ENCODE results near the gene REG3G.

The REG3G gene

GRCh38 chr2:78992807-78993517 lies 32.5 kb upstream of the REG3G start:
- no peak overlapping the region for H3K4me3 ChIP-seq (ENCODE audit: low read length)
- no peaks in the 10 kb centered on the region for H3K9me3 ChIP-seq (replicated peaks; ENCODE audit: low read length)
- no peaks in the 10 kb centered on the region for H3K27me3 ChIP-seq (ENCODE audit: control insufficient read depth, insufficient read depth, low read length)
- no peak overlapping the region for H3K4me2 ChIP-seq (ENCODE audit: low read length)
- no peak overlapping the region for H3K9ac ChIP-seq (ENCODE audit: low read depth, low read length)
- no peaks in the 10 kb centered on the region for H3K36me3 ChIP-seq (ENCODE audit: insufficient read depth, low read length)
- no peaks in the 10 kb centered on the region for H3K4me1 ChIP-seq (ENCODE audit: control insufficient read depth, insufficient read depth, low read length)

GRCh38 chr2:78993518-78994148 lies 31.9 kb upstream of the REG3G start:
- Histone ChIP-seq H3K4me1 (ENCODE audit: control insufficient read depth, insufficient read depth, low read length) (no peaks in the 10 kb centered on the region), H3K9ac (ENCODE audit: low read depth, low read length) (no peak overlapping the region), H3K9me3 (replicated peaks; ENCODE audit: low read length) (peaks cover 5% of the 10 kb centered on the region), H3K27me3 (ENCODE audit: control insufficient read depth, insufficient read depth, low read length) (no peaks in the 10 kb centered on the region), H3K4me3 (ENCODE audit: low read length) (no peak overlapping the region), H3K4me2 (ENCODE audit: low read length) (no peak overlapping the region), H3K36me3 (ENCODE audit: insufficient read depth, low read length) (no peaks in the 10 kb centered on the region)

GRCh38 chr2:78994789-78995188 lies 30.7 kb upstream of the REG3G start:
- Histone ChIP-seq H3K36me3 (ENCODE audit: insufficient read depth, low read length) (no peaks in the 10 kb centered on the region), H3K4me2 (ENCODE audit: low read length) (no peak overlapping the region), H3K4me1 (ENCODE audit: control insufficient read depth, insufficient read depth, low read length) (no peaks in the 10 kb centered on the region), H3K27me3 (ENCODE audit: control insufficient read depth, insufficient read depth, low read length) (no peaks in the 10 kb centered on the region), H3K4me3 (ENCODE audit: low read length) (no peak overlapping the region), H3K9ac (ENCODE audit: low read depth, low read length) (no peak overlapping the region), H3K9me3 (replicated peaks; ENCODE audit: low read length) (peaks cover 5% of the 10 kb centered on the region)

GRCh38 chr2:78999406-78999805 lies 26.1 kb upstream of the REG3G start:
- Histone ChIP-seq H3K4me3 (ENCODE audit: low read length) (no peak overlapping the region), H3K36me3 (ENCODE audit: insufficient read depth, low read length) (no peaks in the 10 kb centered on the region), H3K9ac (ENCODE audit: low read depth, low read length) (no peak overlapping the region), H3K4me2 (ENCODE audit: low read length) (no peak overlapping the region), H3K27me3 (ENCODE audit: control insufficient read depth, insufficient read depth, low read length) (no peaks in the 10 kb centered on the region), H3K4me1 (ENCODE audit: control insufficient read depth, insufficient read depth, low read length) (no peaks in the 10 kb centered on the region), H3K9me3 (replicated peaks; ENCODE audit: low read length) (peaks cover 5% of the 10 kb centered on the region)

- Histone ChIP-seq H3K9me3 (replicated peaks; ENCODE audit: low read length) (peaks cover 5% of the 10 kb centered on the region), H3K9ac (ENCODE audit: low read depth, low read length) (no peak overlapping the region), H3K27me3 (ENCODE audit: control insufficient read depth, insufficient read depth, low read length) (no peaks in the 10 kb centered on the region), H3K4me1 (ENCODE audit: control insufficient read depth, insufficient read depth, low read length) (no peaks in the 10 kb centered on the region), H3K4me3 (ENCODE audit: low read length) (no peak overlapping the region), H3K4me2 (ENCODE audit: low read length) (no peak overlapping the region), H3K36me3 (ENCODE audit: insufficient read depth, low read length) (no peaks in the 10 kb centered on the region)
Observed at GRCh38 chr2:79000008-79000576, 25.4 kb upstream of the REG3G start.

GRCh38 chr2:79001285-79001684 lies 24.2 kb upstream of the REG3G start:
- Histone ChIP-seq H3K4me3 (ENCODE audit: low read length) (no peak overlapping the region), H3K9me3 (replicated peaks; ENCODE audit: low read length) (peaks cover 5% of the 10 kb centered on the region), H3K4me2 (ENCODE audit: low read length) (no peak overlapping the region), H3K4me1 (ENCODE audit: control insufficient read depth, insufficient read depth, low read length) (no peaks in the 10 kb centered on the region), H3K9ac (ENCODE audit: low read depth, low read length) (no peak overlapping the region), H3K36me3 (ENCODE audit: insufficient read depth, low read length) (no peaks in the 10 kb centered on the region), H3K27me3 (ENCODE audit: control insufficient read depth, insufficient read depth, low read length) (no peaks in the 10 kb centered on the region)

GRCh38 chr2:79004680-79005079 lies 20.8 kb upstream of the REG3G start:
- Histone ChIP-seq H3K36me3 (ENCODE audit: insufficient read depth, low read length) (no peaks in the 10 kb centered on the region), H3K4me1 (ENCODE audit: control insufficient read depth, insufficient read depth, low read length) (no peaks in the 10 kb centered on the region), H3K4me3 (ENCODE audit: low read length) (no peak overlapping the region), H3K27me3 (ENCODE audit: control insufficient read depth, insufficient read depth, low read length) (no peaks in the 10 kb centered on the region), H3K4me2 (ENCODE audit: low read length) (no peak overlapping the region), H3K9ac (ENCODE audit: low read depth, low read length) (no peak overlapping the region), H3K9me3 (replicated peaks; ENCODE audit: low read length) (no peaks in the 10 kb centered on the region)

GRCh38 chr2:79005216-79005615 lies 20.3 kb upstream of the REG3G start:
- Histone ChIP-seq H3K4me2 (ENCODE audit: low read length) (no peak overlapping the region), H3K4me1 (ENCODE audit: control insufficient read depth, insufficient read depth, low read length) (no peaks in the 10 kb centered on the region), H3K9me3 (replicated peaks; ENCODE audit: low read length) (no peaks in the 10 kb centered on the region), H3K9ac (ENCODE audit: low read depth, low read length) (no peak overlapping the region), H3K36me3 (ENCODE audit: insufficient read depth, low read length) (no peaks in the 10 kb centered on the region), H3K27me3 (ENCODE audit: control insufficient read depth, insufficient read depth, low read length) (no peaks in the 10 kb centered on the region), H3K4me3 (ENCODE audit: low read length) (no peak overlapping the region)

- Histone ChIP-seq H3K4me1 (ENCODE audit: control insufficient read depth, insufficient read depth, low read length) (no peaks in the 10 kb centered on the region), H3K9ac (ENCODE audit: low read depth, low read length) (no peak overlapping the region), H3K9me3 (replicated peaks; ENCODE audit: low read length) (peaks cover 5% of the 10 kb centered on the region)
Observed at GRCh38 chr2:79009388-79009787, 16.1 kb upstream of the REG3G start.

GRCh38 chr2:79011496-79011895 lies 14.0 kb upstream of the REG3G start:
- H3K27me3 ChIP-seq (ENCODE audit: control insufficient read depth, insufficient read depth, low read length): no peaks in the 10 kb centered on the region
- H3K4me3 ChIP-seq (ENCODE audit: low read length): no peak overlapping the region
- no peaks in the 10 kb centered on the region for H3K36me3 ChIP-seq (ENCODE audit: insufficient read depth, low read length)
- peaks cover 5% of the 10 kb centered on the region for H3K9me3 ChIP-seq (replicated peaks; ENCODE audit: low read length)
- H3K4me1 ChIP-seq (ENCODE audit: control insufficient read depth, insufficient read depth, low read length): no peaks in the 10 kb centered on the region
- H3K9ac ChIP-seq (ENCODE audit: low read depth, low read length): no peak overlapping the region
- no peak overlapping the region for H3K4me2 ChIP-seq (ENCODE audit: low read length)

More at GRCh38 chr2:79009388-79009787, 16.1 kb upstream of the REG3G start:
- Histone ChIP-seq H3K4me3 (ENCODE audit: low read length) (no peak overlapping the region), H3K27me3 (ENCODE audit: control insufficient read depth, insufficient read depth, low read length) (no peaks in the 10 kb centered on the region), H3K4me2 (ENCODE audit: low read length) (no peak overlapping the region), H3K36me3 (ENCODE audit: insufficient read depth, low read length) (no peaks in the 10 kb centered on the region)

GRCh38 chr2:79013629-79014028 lies 11.9 kb upstream of the REG3G start:
- no peak overlapping the region for H3K4me3 ChIP-seq (ENCODE audit: low read length)
- H3K36me3 ChIP-seq (ENCODE audit: insufficient read depth, low read length): no peaks in the 10 kb centered on the region
- no peak overlapping the region for H3K9ac ChIP-seq (ENCODE audit: low read depth, low read length)
- no peaks in the 10 kb centered on the region for H3K27me3 ChIP-seq (ENCODE audit: control insufficient read depth, insufficient read depth, low read length)
- no peaks in the 10 kb centered on the region for H3K4me1 ChIP-seq (ENCODE audit: control insufficient read depth, insufficient read depth, low read length)
- H3K4me2 ChIP-seq (ENCODE audit: low read length): no peak overlapping the region
- H3K9me3 ChIP-seq (replicated peaks; ENCODE audit: low read length): peaks cover 5% of the 10 kb centered on the region

GRCh38 chr2:79016342-79016741 lies 9.2 kb upstream of the REG3G start:
- Histone ChIP-seq H3K4me1 (ENCODE audit: control insufficient read depth, insufficient read depth, low read length) (no peaks in the 10 kb centered on the region), H3K4me3 (ENCODE audit: low read length) (no peak overlapping the region), H3K9ac (ENCODE audit: low read depth, low read length) (no peak overlapping the region), H3K36me3 (ENCODE audit: insufficient read depth, low read length) (no peaks in the 10 kb centered on the region), H3K4me2 (ENCODE audit: low read length) (no peak overlapping the region), H3K9me3 (replicated peaks; ENCODE audit: low read length) (peaks cover 5% of the 10 kb centered on the region), H3K27me3 (ENCODE audit: control insufficient read depth, insufficient read depth, low read length) (no peaks in the 10 kb centered on the region)
